H1 (cell line): Measurements from ENCODE around the gene EGF. TPM values are rescaled to one million over a fixed set of nuclear protein-coding genes. Genes with fewer than 3 reads are reported as not detected.

ENCODE experiments used
- CTCF ChIA-PET: fragments of 300-600 bp; sonication (Branson Sonifier 250); formaldehyde crosslinking; loops from one replicate; lab custom pipeline; 2021; ENCODE audit not compliant: partially characterized antibody; lab: Charles Lee
- POLR2A ChIA-PET: fragments of 300-600 bp; sonication (Branson Sonifier 250); formaldehyde crosslinking; loops from one replicate; lab custom pipeline; 2021; ENCODE audit warnings: inconsistent platforms; ENCODE audit not compliant: partially characterized antibody; lab: Charles Lee
- DNase-seq, 2 experiments: peaks; one replicate each; pipeline versions ENCODE4 v3.0.0 to v3.0.0-alpha.2; 2010 to 2022; ENCODE audit warnings: low spot score in 2 of 2, low read depth in 1 of 2, mixed read lengths in 1 of 2
- FAIRE-seq: peaks from 2 replicates; lab custom pipeline; 2011; peaks lifted over from hg19 to GRCh38; lab: Jason Lieb, UNC
- H2AFZ ChIP-seq: 2 replicates; pipeline ENCODE4 v1.8.1; 2012; ENCODE audit warnings: low read length, inconsistent platforms
- H2AK5ac ChIP-seq: 2 replicates; pipeline ENCODE4 v1.6.1; 2013; ENCODE audit warnings: low read depth, low read length
- H2BK120ac ChIP-seq: replicated peaks from 2 replicates; pipeline ENCODE3; 2013; ENCODE audit warnings: low read depth, low read length, inconsistent platforms
- H2BK12ac ChIP-seq: 2 replicates; pipeline ENCODE4 v1.6.1; 2013; ENCODE audit warnings: low read depth, low read length
- H2BK15ac ChIP-seq: 2 replicates; pipeline ENCODE4 v1.6.1; 2013; ENCODE audit warnings: low read length
- H2BK20ac ChIP-seq: 2 replicates; pipeline ENCODE4 v1.6.1; 2013; ENCODE audit warnings: low read length
- H2BK5ac ChIP-seq: 2 replicates; pipeline ENCODE4 v1.6.1; 2013; ENCODE audit warnings: low read depth, low read length
- H3K14ac ChIP-seq: 2 replicates; pipeline ENCODE4 v1.6.1; 2013; ENCODE audit warnings: inconsistent platforms; ENCODE audit not compliant: insufficient read length
- H3K18ac ChIP-seq: 2 replicates; pipeline ENCODE4 v1.6.1; 2013; ENCODE audit warnings: low read length; ENCODE audit errors: extremely low read depth
- H3K23ac ChIP-seq: 2 replicates; pipeline ENCODE4 v1.6.1; 2013; ENCODE audit warnings: inconsistent platforms; ENCODE audit not compliant: insufficient read length
- H3K23me2 ChIP-seq: 2 replicates; pipeline ENCODE4 v1.6.1; 2013; ENCODE audit warnings: low read depth, low read length
- H3K27ac ChIP-seq: 2 replicates; pipeline ENCODE4 v1.6.1; 2011; ENCODE audit warnings: low read depth, low read length, inconsistent platforms
- H3K27me3 ChIP-seq, 4 experiments: replicated peaks in 1 of 4; 1 replicate in 1 of 4; 2 replicates in 3 of 4; pipeline versions ENCODE4 v1.6.1 to v1.8.1; 2011 to 2013; ENCODE audit warnings: low read length in 3 of 4, mild to moderate bottlenecking in 3 of 4, inconsistent platforms in 2 of 4, mixed read lengths in 2 of 4, moderate library complexity in 1 of 4; ENCODE audit not compliant: control insufficient read depth in 3 of 4, insufficient read depth in 3 of 4; ENCODE audit errors: extremely low read depth in 1 of 4
- H3K36me3 ChIP-seq, 4 experiments: 2 replicates each; pipeline versions ENCODE4 v1.6.1 to v1.8.1; 2011 to 2013; ENCODE audit warnings: mild to moderate bottlenecking in 4 of 4, low read length in 3 of 4, moderate library complexity in 2 of 4, control low read depth in 1 of 4, inconsistent platforms in 1 of 4; ENCODE audit not compliant: insufficient read depth in 4 of 4, control insufficient read depth in 2 of 4
- H3K4ac ChIP-seq: replicated peaks from 2 replicates; pipeline ENCODE3; 2013; ENCODE audit warnings: low read length, low read depth, mixed read lengths, inconsistent platforms; ENCODE audit not compliant: insufficient read length
- H3K4me1 ChIP-seq, 4 experiments: replicated peaks in 1 of 4; 1 replicate in 1 of 4; 2 replicates in 3 of 4; pipeline versions ENCODE4 v1.6.1 to v1.8.1; 2011 to 2013; ENCODE audit warnings: low read length in 3 of 4, inconsistent platforms in 2 of 4, mixed read lengths in 1 of 4; ENCODE audit not compliant: insufficient read depth in 4 of 4, control insufficient read depth in 3 of 4
- H3K4me2 ChIP-seq, 2 experiments: 2 replicates each; pipeline versions ENCODE4 v1.6.1 to v1.8.1; 2011 to 2013; ENCODE audit warnings: low read depth in 2 of 2, low read length in 2 of 2, control low read depth in 1 of 2, inconsistent platforms in 1 of 2, mild to moderate bottlenecking in 1 of 2; ENCODE audit not compliant: insufficient read depth in 1 of 2
- H3K4me3 ChIP-seq, 4 experiments: fragments of 200-600, 300-600 bp in 1 of 4; sonication (generic), shearing (Covaris generic), sonication (Bioruptor Twin) in 1 of 4; 2 replicates each; pipeline versions ENCODE4 v1.5.1 to v1.8.1; 2011 to 2016; ENCODE audit warnings: low read length in 4 of 4, low read depth in 3 of 4, control low read depth in 2 of 4, inconsistent platforms in 2 of 4, mild to moderate bottlenecking in 2 of 4, mixed read lengths in 1 of 4, moderate library complexity in 1 of 4; ENCODE audit not compliant: insufficient read depth in 2 of 4; ENCODE audit errors: extremely low read depth in 1 of 4
- H3K56ac ChIP-seq: replicated peaks from 2 replicates; pipeline ENCODE3; 2013; ENCODE audit warnings: low read depth, mild to moderate bottlenecking, mixed read lengths, low read length, inconsistent platforms; ENCODE audit not compliant: insufficient read length
- H3K79me1 ChIP-seq: 2 replicates; pipeline ENCODE4 v1.6.1; 2013; ENCODE audit warnings: low read depth, low read length, control low read depth
- H3K79me2 ChIP-seq, 2 experiments: 2 replicates each; pipeline versions ENCODE4 v1.6.1 to v1.8.1; 2012 to 2013; ENCODE audit warnings: low read length in 2 of 2, mild to moderate bottlenecking in 2 of 2, inconsistent platforms in 1 of 2; ENCODE audit not compliant: insufficient read depth in 2 of 2, control insufficient read depth in 1 of 2
- H3K9ac ChIP-seq, 4 experiments: replicated peaks in 1 of 4; 1 replicate in 1 of 4; 2 replicates in 3 of 4; pipeline versions ENCODE4 v1.6.1 to v1.8.1; 2011 to 2013; ENCODE audit warnings: low read depth in 3 of 4, low read length in 3 of 4, control low read depth in 2 of 4, mild to moderate bottlenecking in 2 of 4, moderate library complexity in 2 of 4, inconsistent platforms in 1 of 4; ENCODE audit errors: extremely low read depth in 1 of 4
- H3K9me3 ChIP-seq, 2 experiments: 2 replicates each; pipeline versions ENCODE4 v1.6.1 to v1.8.1; 2012 to 2013; ENCODE audit warnings: mild to moderate bottlenecking in 2 of 2, moderate library complexity in 2 of 2, control low read depth in 1 of 2, inconsistent platforms in 1 of 2, low read depth in 1 of 2, low read length in 1 of 2, mixed read lengths in 1 of 2; ENCODE audit not compliant: insufficient read depth in 2 of 2
- H4K20me1 ChIP-seq, 2 experiments: replicated peaks in 1 of 2; 2 replicates each; pipeline versions ENCODE3 to v1.8.1; 2011 to 2013; ENCODE audit warnings: inconsistent platforms in 2 of 2, low read length in 2 of 2, mild to moderate bottlenecking in 1 of 2; ENCODE audit not compliant: insufficient read depth in 2 of 2, control insufficient read depth in 1 of 2
- H4K5ac ChIP-seq: 2 replicates; pipeline ENCODE4 v1.6.1; 2013; ENCODE audit warnings: low read length, low read depth, mixed read lengths, inconsistent platforms; ENCODE audit not compliant: insufficient read length
- H4K8ac ChIP-seq: 2 replicates; pipeline ENCODE4 v1.8.0; 2013; ENCODE audit warnings: mild to moderate bottlenecking, moderate library complexity, low read length, inconsistent platforms; ENCODE audit not compliant: insufficient read depth; ENCODE audit errors: extremely low read depth
- H4K91ac ChIP-seq: replicated peaks from 2 replicates; pipeline ENCODE3; 2013; ENCODE audit warnings: low read length, mixed read lengths, inconsistent platforms; ENCODE audit not compliant: insufficient read length
- ATF2 ChIP-seq: IDR thresholded peaks from 2 replicates; pipeline ENCODE4 v1.6.1; 2012; ENCODE audit warnings: low read length, inconsistent platforms
- BCL11A ChIP-seq, 2 experiments: IDR thresholded peaks; one replicate each; pipeline ENCODE4 v1.6.1; 2011; ENCODE audit warnings: low read depth in 2 of 2, low read length in 2 of 2, mild to moderate bottlenecking in 2 of 2
- CBX5 ChIP-seq: fragments of 300-800, 300-1000 bp; sonication (generic); IDR thresholded peaks from 2 replicates; pipeline ENCODE4 v1.7.1; 2016; ENCODE audit warnings: antibody characterized with exemption, low read length, low read depth
- CBX8 ChIP-seq: fragments of 300-800, 300-1000 bp; sonication (generic); IDR thresholded peaks from 2 replicates; pipeline ENCODE4 v1.7.1; 2016; ENCODE audit warnings: low read depth, low read length, borderline replicate concordance
- EP300 ChIP-seq, 2 experiments: IDR thresholded peaks; 1 replicate in 1 of 2; 2 replicates in 1 of 2; pipeline ENCODE4 v1.6.1; 2011 to 2012; ENCODE audit warnings: low read depth in 2 of 2, low read length in 2 of 2, mild to moderate bottlenecking in 2 of 2, borderline replicate concordance in 1 of 2, inconsistent platforms in 1 of 2, moderate library complexity in 1 of 2
- FOSL1 ChIP-seq: IDR thresholded peaks from 2 replicates; pipeline ENCODE4 v1.6.1; 2011; ENCODE audit warnings: mild to moderate bottlenecking, low read depth, low read length, moderate library complexity; ENCODE audit not compliant: insufficient read depth
- JUN ChIP-seq: IDR thresholded peaks from 2 replicates; pipeline ENCODE4 v1.6.1; 2011; ENCODE audit warnings: low read depth, mild to moderate bottlenecking, improper control_type of control experiment, low read length
- JUND ChIP-seq: IDR thresholded peaks from 2 replicates; pipeline ENCODE4 v1.6.1; 2011; ENCODE audit warnings: mild to moderate bottlenecking, improper control_type of control experiment, low read length
- KDM5A ChIP-seq: fragments of 200-600 bp; IDR thresholded peaks from 2 replicates; pipeline ENCODE4 v1.7.1; 2012; ENCODE audit warnings: mild to moderate bottlenecking, low read length, inconsistent platforms, mixed read lengths
- PHF8 ChIP-seq: fragments of 200-600 bp; sonication (generic); conservative IDR thresholded peaks from 2 replicates; pipeline ENCODE4 v1.7.1; 2012; ENCODE audit warnings: low read depth, mild to moderate bottlenecking, inconsistent platforms, low read length, moderate library complexity
- SUZ12 ChIP-seq: fragments of 200-600 bp; sonication (generic); IDR thresholded peaks from 2 replicates; pipeline ENCODE4 v1.6.1; 2012; ENCODE audit warnings: mild to moderate bottlenecking, inconsistent platforms, low read length, moderate library complexity, mixed read lengths
- TAF7 ChIP-seq: optimal IDR thresholded peaks from 2 replicates; pipeline ENCODE3; 2011; ENCODE audit warnings: low read depth, mild to moderate bottlenecking, inconsistent platforms, low read length, moderate library complexity, borderline replicate concordance
- TBP ChIP-seq: IDR thresholded peaks from 2 replicates; pipeline ENCODE4 v1.6.1; 2011; ENCODE audit warnings: low read depth, low read length, improper control_type of control experiment
- polyA plus RNA-seq, 7 experiments: library from polyadenylated mRNA; depleted of rRNA in 3 of 7; stranded (reverse) in 5 of 7; unstranded in 2 of 7; fragments of >200 nt in 5 of 7; fragments of 200-250 nt in 2 of 7; gene quantifications; 1 replicate in 5 of 7; 2 replicates in 1 of 7; 4 replicates in 1 of 7; pipeline versions ENCODE4 v1.2.1 to v1.2.3, GENCODE V29; 2011 to 2013; ENCODE audit warnings: missing spikeins in 2 of 7, mixed read lengths in 2 of 7
- total RNA-seq: library from RNA; stranded (reverse); fragmentation: NEBNext Ultra II Directional; extraction: Animal tissue kit (Norgen Biotek cat#: 25700); gene quantifications from 2 replicates; pipeline ENCODE4 v1.2.1, GENCODE V29; 2021

EGF gene
- total and polyA plus RNA-seq, 2 of the 8 experiments (the other 6 are each of a cell fraction or from before 2014, with no cell fraction given) = 1.5 to 2.6 TPM

GRCh38 chr4:109890076-109890475 lies 22.6 kb upstream of the EGF start:
- H2AK5ac ChIP-seq = no peak overlapping the region
- H2BK15ac ChIP-seq = no peak overlapping the region
- H2BK120ac ChIP-seq = no peak overlapping the region
- no peak overlapping the region for H2BK12ac ChIP-seq
- DNase-seq = no peak
- no peak overlapping the region for H2BK5ac ChIP-seq
- POLR2A ChIA-PET = no interaction called here
- H3K56ac ChIP-seq = no peak overlapping the region
- no peak overlapping the region for H3K18ac ChIP-seq
- H3K14ac ChIP-seq = no peak overlapping the region
- no peaks in the 10 kb centered on the region for H3K23me2 ChIP-seq
- no peaks in the 10 kb centered on the region for H4K20me1 ChIP-seq
- no peaks in the 10 kb centered on the region for H3K4me1 ChIP-seq
- H2AFZ ChIP-seq = 0 out of 2 replicates have a peak overlapping the region, but pooled peaks have one; percentile 11
- CTCF ChIA-PET = interaction anchor here (0.6 kb wide), 1 partner anchor 707 kb away, joined by 3 read pairs; no protein-coding TSS in a partner anchor
- no peaks in the 10 kb centered on the region; a peak in 1 of 4 replicates for H3K9me3 ChIP-seq
- H4K91ac ChIP-seq = no peak overlapping the region
- H3K27me3 ChIP-seq = peaks cover 0 to 2% (median 0%) of the 10 kb centered on the region in 4 experiments; a peak in 1 of 7 replicates
- no peak overlapping the region for H4K5ac ChIP-seq
- no peak for FAIRE-seq
- no peak overlapping the region for H3K4me3 ChIP-seq
- no peak overlapping the region for H4K8ac ChIP-seq
- H3K9ac ChIP-seq = no peak overlapping the region
- H3K36me3 ChIP-seq = no peaks in the 10 kb centered on the region
- no peak overlapping the region for H2BK20ac ChIP-seq
- no peaks in the 10 kb centered on the region for H3K79me2 ChIP-seq
- H3K79me1 ChIP-seq = no peaks in the 10 kb centered on the region
- no peak overlapping the region for H3K23ac ChIP-seq
- H3K4me2 ChIP-seq = no peak overlapping the region
- no peak overlapping the region for H3K27ac ChIP-seq
- TF ChIP-seq TAF7 (no peak), ATF2 (no peak), KDM5A (no peak), CBX5 (no peak), FOSL1 (no peak), JUN (no peak), JUND (no peak), EP300 (IDR thresholded peaks at IDR 0.05; ENCODE audit: borderline replicate concordance in 1 of 2, low read depth in 2 of 2, low read length in 2 of 2) (no peak), BCL11A (IDR thresholded peaks at IDR 0.05; ENCODE audit: low read depth in 2 of 2, low read length in 2 of 2) (no peak), TBP (no peak), PHF8 (no peak), SUZ12 (no peak), CBX8 (no peak)
- H3K4ac ChIP-seq = no peak overlapping the region
